Osteocyte (in vitro differentiated cells): ENCODE results near the gene KRTAP13-1. TPM values are rescaled to one million over a fixed set of nuclear protein-coding genes. Genes with fewer than 3 reads are reported as not detected.

Source experiments
- DNase-seq: peaks from one replicate; pipeline ENCODE4 v3.0.0; 2021; ENCODE audit warnings: mixed read lengths; ENCODE audit not compliant: unreplicated experiment; ENCODE audit errors: extremely low spot score
- H3K27ac Mint-ChIP-seq: one replicate; pipeline ENCODE4 v1.8.0; 2021; ENCODE audit warnings: mild to moderate bottlenecking, mixed read lengths; ENCODE audit not compliant: unreplicated experiment
- H3K27me3 Mint-ChIP-seq: one replicate; pipeline ENCODE4 v1.8.0; 2021; ENCODE audit warnings: mixed read lengths; ENCODE audit not compliant: unreplicated experiment
- H3K36me3 Mint-ChIP-seq: one replicate; pipeline ENCODE4 v1.8.0; 2021; ENCODE audit warnings: mixed read lengths; ENCODE audit not compliant: unreplicated experiment
- H3K4me1 Mint-ChIP-seq: one replicate; pipeline ENCODE4 v1.8.0; 2021; ENCODE audit warnings: mixed read lengths; ENCODE audit not compliant: unreplicated experiment
- H3K4me3 Mint-ChIP-seq: one replicate; pipeline ENCODE4 v1.8.0; 2021; ENCODE audit warnings: mild to moderate bottlenecking, moderate library complexity, mixed read lengths; ENCODE audit not compliant: unreplicated experiment
- H3K9me3 Mint-ChIP-seq: one replicate; pipeline ENCODE4 v1.8.0; 2021; ENCODE audit warnings: mixed read lengths; ENCODE audit not compliant: unreplicated experiment
- CTCF ChIP-seq: fragments of 200-600 bp; sonication (generic); IDR thresholded peaks from 2 replicates; pipeline ENCODE4 v1.5.0; 2021; ENCODE audit warnings: antibody characterized with exemption, mild to moderate bottlenecking, moderate library complexity
- total RNA-seq: library from RNA; stranded (reverse); gene quantifications from 2 replicates; pipeline ENCODE4 v1.2.1, GENCODE V29; 2021

The KRTAP13-1 gene
- total RNA-seq, 1 donor from 2014 or later: not detected

- H3K27ac Mint-ChIP-seq: no peak overlapping the region
- H3K4me3 Mint-ChIP-seq: no peak overlapping the region
- no peaks in the 10 kb centered on the region for H3K4me1 Mint-ChIP-seq
- peaks cover 23% of the 10 kb centered on the region for H3K27me3 Mint-ChIP-seq
- DNase-seq: no peak
- no peaks in the 10 kb centered on the region for H3K36me3 Mint-ChIP-seq
- no peak for TF ChIP-seq CTCF
- no peaks in the 10 kb centered on the region for H3K9me3 Mint-ChIP-seq
These were observed 39.9 kb upstream of the KRTAP13-1 start for GRCh38 chr21:30355906-30356305.

- Mint-ChIP-seq H3K9me3 (no peaks in the 10 kb centered on the region), H3K36me3 (no peaks in the 10 kb centered on the region), H3K4me3 (no peak within 1 kb of the TSS), H3K4me1 (no peaks in the 10 kb centered on the region), H3K27ac (no peak within 1 kb of the TSS), H3K27me3 (peaks cover 11% of the 10 kb centered on the region)
- no peak for DNase-seq
- TF ChIP-seq CTCF: no peak
These were observed 23.6 kb upstream of the KRTAP13-1 start, which contains the start of gene KRTAP13-2 for GRCh38 chr21:30372139-30372770. Gene KRTAP13-2, minus strand, starts transcription at chr21:30372271. Its CDS starts 58 bp downstream, at chr21:30372213.

- no peak for TF ChIP-seq CTCF
- no peaks in the 10 kb centered on the region for H3K4me1 Mint-ChIP-seq
- H3K4me3 Mint-ChIP-seq: no peak overlapping the region
- H3K9me3 Mint-ChIP-seq: no peaks in the 10 kb centered on the region
- no peaks in the 10 kb centered on the region for H3K36me3 Mint-ChIP-seq
- no peak for DNase-seq
- no peak overlapping the region for H3K27ac Mint-ChIP-seq
- peaks cover 17% of the 10 kb centered on the region for H3K27me3 Mint-ChIP-seq
These were observed 13.6 kb upstream of the KRTAP13-1 start for GRCh38 chr21:30382201-30382600.

- no peak for DNase-seq
- Mint-ChIP-seq H3K4me3 (no peak overlapping the region), H3K9me3 (peaks cover 8% of the 10 kb centered on the region), H3K36me3 (no peaks in the 10 kb centered on the region), H3K27me3 (peaks cover 7% of the 10 kb centered on the region), H3K27ac (no peak overlapping the region), H3K4me1 (no peaks in the 10 kb centered on the region)
- no peak for TF ChIP-seq CTCF
These were observed 4.3 kb upstream of the KRTAP13-1 start for GRCh38 chr21:30391492-30392025.

GRCh38 chr21:30408782-30409494 is 13.1 kb downstream of the KRTAP13-1 start:
- Mint-ChIP-seq H3K4me1 (peaks cover 7% of the 10 kb centered on the region), H3K27ac (peak overlapping the region; percentile 17), H3K36me3 (no peaks in the 10 kb centered on the region), H3K4me3 (peak overlapping the region; percentile 31), H3K9me3 (peaks cover 6% of the 10 kb centered on the region), H3K27me3 (peaks cover 37% of the 10 kb centered on the region)
- DNase-seq: no peak
- TF ChIP-seq CTCF: peak; percentile 70
